OCI-LY1 (cell line): ENCODE measurements around the gene PTPN13.

Experiments
- H2AFZ ChIP-seq: fragments of 200-600 bp; sonication (generic), shearing (Covaris generic); 2 replicates; pipeline ENCODE4 v1.6.0; 2014; ENCODE audit warnings: antibody characterized with exemption, mild to moderate bottlenecking, low read length
- H3F3A ChIP-seq: fragments of 200-600 bp; sonication (generic), shearing (Covaris generic); 2 replicates; pipeline ENCODE4 v1.6.0; 2014; ENCODE audit warnings: mild to moderate bottlenecking, antibody characterized with exemption, low read length, moderate library complexity; ENCODE audit not compliant: insufficient read depth
- H3K27ac ChIP-seq: fragments of 200-600 bp; sonication (generic); 2 replicates; pipeline ENCODE4 v1.5.1; 2014; ENCODE audit warnings: low read length, mixed run types, mild to moderate bottlenecking, low read depth; ENCODE audit not compliant: poor library complexity, severe bottlenecking
- H3K27me3 ChIP-seq: fragments of 200-600 bp; sonication (generic); 2 replicates; pipeline ENCODE4 v1.6.0; 2014; ENCODE audit warnings: antibody characterized with exemption, mild to moderate bottlenecking, low read length, moderate library complexity; ENCODE audit not compliant: insufficient read depth
- H3K36me3 ChIP-seq: fragments of 200-600 bp; sonication (generic); 2 replicates; pipeline ENCODE4 v1.6.1; 2014; ENCODE audit warnings: mild to moderate bottlenecking, antibody characterized with exemption, low read length, moderate library complexity, mixed read lengths; ENCODE audit not compliant: insufficient read depth
- H3K4me1 ChIP-seq: fragments of 200-600 bp; sonication (generic); 2 replicates; pipeline ENCODE4 v1.5.1; 2014; ENCODE audit warnings: mild to moderate bottlenecking, low read length, moderate library complexity; ENCODE audit not compliant: insufficient read depth, severe bottlenecking
- H3K4me2 ChIP-seq: fragments of 200-600 bp; sonication (generic), shearing (Covaris generic); 2 replicates; pipeline ENCODE4 v1.6.1; 2014; ENCODE audit warnings: low read length
- H3K4me3 ChIP-seq: fragments of 200-600 bp; sonication (generic); 2 replicates; pipeline ENCODE4 v1.5.1; 2014; ENCODE audit warnings: low read length, low read depth, mild to moderate bottlenecking, mixed read lengths; ENCODE audit not compliant: poor library complexity, severe bottlenecking
- H3K79me2 ChIP-seq: fragments of 200-600 bp; shearing (Covaris generic); 2 replicates; pipeline ENCODE4 v1.6.1; 2016; ENCODE audit warnings: mixed run types, low read length, mixed read lengths; ENCODE audit not compliant: insufficient read depth
- H3K9ac ChIP-seq: fragments of 200-600 bp; sonication (generic), shearing (Covaris generic); 2 replicates; pipeline ENCODE4 v1.6.1; 2014; ENCODE audit warnings: mild to moderate bottlenecking, low read length, mixed read lengths
- H3K9me2 ChIP-seq: fragments of 200-600 bp; sonication (generic), shearing (Covaris generic); 2 replicates; pipeline ENCODE4 v1.6.1; 2014; ENCODE audit warnings: low read depth, mild to moderate bottlenecking, low read length, mixed read lengths
- H3K9me3 ChIP-seq: fragments of 200-600 bp; shearing (Covaris generic); 2 replicates; pipeline ENCODE4 v1.6.1; 2014; ENCODE audit warnings: low read length, mixed read lengths
- H4K20me1 ChIP-seq: fragments of 200-600 bp; sonication (generic), shearing (Covaris generic); 2 replicates; pipeline ENCODE4 v1.6.0; 2016; ENCODE audit warnings: mild to moderate bottlenecking, low read length; ENCODE audit not compliant: insufficient read depth
- EZH2 ChIP-seq: fragments of 200-600 bp; sonication (generic), shearing (Covaris generic); IDR thresholded peaks from 2 replicates; pipeline ENCODE4 v1.8.0; 2017; ENCODE audit warnings: borderline replicate concordance, mixed run types, mild to moderate bottlenecking, antibody characterized with exemption, low read length, moderate library complexity, mixed read lengths
- TF ChIP-seq, protein P1 (sequence below): fragments of 200-600 bp; sonication (generic), shearing (Covaris generic); IDR thresholded peaks from 2 replicates; pipeline ENCODE4 v1.5.1; 2017; ENCODE audit warnings: mild to moderate bottlenecking, antibody characterized with exemption, low read length, moderate library complexity, mixed read lengths

Gene PTPN13

DNA sequence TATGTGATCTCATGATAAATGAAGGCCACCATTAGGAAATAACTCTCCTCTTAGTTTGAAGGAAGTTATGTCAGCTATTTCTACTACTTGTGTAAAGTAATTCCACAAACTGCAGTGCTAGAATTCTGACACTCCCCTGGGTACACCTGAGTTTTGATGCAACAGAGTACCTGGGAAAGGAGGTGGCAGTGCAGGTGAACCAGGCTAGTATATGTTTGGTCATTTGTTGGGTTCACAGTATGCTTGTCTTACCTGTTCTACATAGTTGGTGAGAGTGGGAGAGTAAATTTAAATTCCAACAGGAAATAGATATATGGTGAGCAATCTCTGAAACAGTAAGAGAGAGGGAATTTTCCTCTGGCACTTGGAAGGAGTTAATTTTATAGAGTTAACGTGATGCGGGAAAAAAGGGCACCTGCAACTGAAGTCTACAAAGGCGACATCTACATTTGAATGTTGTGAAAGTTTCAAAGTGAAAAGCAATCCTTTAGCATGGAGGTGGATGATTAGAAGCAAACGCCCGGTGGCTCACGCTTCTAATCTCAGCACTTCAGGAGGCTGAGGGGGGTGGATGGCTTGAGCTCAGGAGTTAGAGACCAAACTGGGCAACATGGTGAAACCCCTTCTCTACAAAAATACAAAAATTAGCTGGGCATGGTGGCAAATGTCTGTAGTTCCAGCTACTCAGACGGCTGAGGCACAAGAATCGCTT lies 263.4 kb downstream of the PTPN13 start:
- no peaks in the 10 kb centered on the region for H3K79me2 ChIP-seq
- no peak overlapping the region for H3K27ac ChIP-seq
- no peaks in the 10 kb centered on the region for H4K20me1 ChIP-seq
- no peaks in the 10 kb centered on the region for H3K9me2 ChIP-seq
- H3K27me3 ChIP-seq = no peaks in the 10 kb centered on the region
- H3K36me3 ChIP-seq = no peaks in the 10 kb centered on the region
- TF ChIP-seq, protein P1, sequence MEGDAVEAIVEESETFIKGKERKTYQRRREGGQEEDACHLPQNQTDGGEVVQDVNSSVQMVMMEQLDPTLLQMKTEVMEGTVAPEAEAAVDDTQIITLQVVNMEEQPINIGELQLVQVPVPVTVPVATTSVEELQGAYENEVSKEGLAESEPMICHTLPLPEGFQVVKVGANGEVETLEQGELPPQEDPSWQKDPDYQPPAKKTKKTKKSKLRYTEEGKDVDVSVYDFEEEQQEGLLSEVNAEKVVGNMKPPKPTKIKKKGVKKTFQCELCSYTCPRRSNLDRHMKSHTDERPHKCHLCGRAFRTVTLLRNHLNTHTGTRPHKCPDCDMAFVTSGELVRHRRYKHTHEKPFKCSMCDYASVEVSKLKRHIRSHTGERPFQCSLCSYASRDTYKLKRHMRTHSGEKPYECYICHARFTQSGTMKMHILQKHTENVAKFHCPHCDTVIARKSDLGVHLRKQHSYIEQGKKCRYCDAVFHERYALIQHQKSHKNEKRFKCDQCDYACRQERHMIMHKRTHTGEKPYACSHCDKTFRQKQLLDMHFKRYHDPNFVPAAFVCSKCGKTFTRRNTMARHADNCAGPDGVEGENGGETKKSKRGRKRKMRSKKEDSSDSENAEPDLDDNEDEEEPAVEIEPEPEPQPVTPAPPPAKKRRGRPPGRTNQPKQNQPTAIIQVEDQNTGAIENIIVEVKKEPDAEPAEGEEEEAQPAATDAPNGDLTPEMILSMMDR = no peak
- no peak for TF ChIP-seq EZH2
- no peaks in the 10 kb centered on the region for H3F3A ChIP-seq
- no peaks in the 10 kb centered on the region for H3K9me3 ChIP-seq
- H3K4me3 ChIP-seq = no peak overlapping the region
- no peak overlapping the region for H3K4me2 ChIP-seq
- H2AFZ ChIP-seq = no peak overlapping the region
- H3K9ac ChIP-seq = no peak overlapping the region
- H3K4me1 ChIP-seq = no peaks in the 10 kb centered on the region
